Measurements from ENCODE around the gene FRMD4A.
"Not testable (repeated sequence)": the region's sequence is repeated elsewhere in the genome, so short reads cannot be mapped to it uniquely, and the experiment has no call there.

The FRMD4A gene

GRCh38 chr10:13831711-13832141, 499.0 kb downstream of the FRMD4A start:
- TF ChIP-seq, protein P1, sequence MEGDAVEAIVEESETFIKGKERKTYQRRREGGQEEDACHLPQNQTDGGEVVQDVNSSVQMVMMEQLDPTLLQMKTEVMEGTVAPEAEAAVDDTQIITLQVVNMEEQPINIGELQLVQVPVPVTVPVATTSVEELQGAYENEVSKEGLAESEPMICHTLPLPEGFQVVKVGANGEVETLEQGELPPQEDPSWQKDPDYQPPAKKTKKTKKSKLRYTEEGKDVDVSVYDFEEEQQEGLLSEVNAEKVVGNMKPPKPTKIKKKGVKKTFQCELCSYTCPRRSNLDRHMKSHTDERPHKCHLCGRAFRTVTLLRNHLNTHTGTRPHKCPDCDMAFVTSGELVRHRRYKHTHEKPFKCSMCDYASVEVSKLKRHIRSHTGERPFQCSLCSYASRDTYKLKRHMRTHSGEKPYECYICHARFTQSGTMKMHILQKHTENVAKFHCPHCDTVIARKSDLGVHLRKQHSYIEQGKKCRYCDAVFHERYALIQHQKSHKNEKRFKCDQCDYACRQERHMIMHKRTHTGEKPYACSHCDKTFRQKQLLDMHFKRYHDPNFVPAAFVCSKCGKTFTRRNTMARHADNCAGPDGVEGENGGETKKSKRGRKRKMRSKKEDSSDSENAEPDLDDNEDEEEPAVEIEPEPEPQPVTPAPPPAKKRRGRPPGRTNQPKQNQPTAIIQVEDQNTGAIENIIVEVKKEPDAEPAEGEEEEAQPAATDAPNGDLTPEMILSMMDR (conservative IDR thresholded peaks at IDR 0.05; ENCODE audit: control insufficient read depth, insufficient read depth, low read depth, low read length), result no peak
- no peak overlapping the region for H3K4me3 ChIP-seq (ENCODE audit: control insufficient read depth, low read depth, low read length)

GRCh38 chr10:13830385-13830784, 500.3 kb downstream of the FRMD4A start:
- H3K4me3 ChIP-seq (ENCODE audit: control insufficient read depth, low read depth, low read length), result no peak overlapping the region
- TF ChIP-seq, protein P1 (conservative IDR thresholded peaks at IDR 0.05; ENCODE audit: control insufficient read depth, insufficient read depth, low read depth, low read length), result no peak
- no peak for DNase-seq (ENCODE audit: low read depth)

More at GRCh38 chr10:13831711-13832141, 499.0 kb downstream of the FRMD4A start:
- DNase-seq (ENCODE audit: low read depth), result no peak

DNA sequence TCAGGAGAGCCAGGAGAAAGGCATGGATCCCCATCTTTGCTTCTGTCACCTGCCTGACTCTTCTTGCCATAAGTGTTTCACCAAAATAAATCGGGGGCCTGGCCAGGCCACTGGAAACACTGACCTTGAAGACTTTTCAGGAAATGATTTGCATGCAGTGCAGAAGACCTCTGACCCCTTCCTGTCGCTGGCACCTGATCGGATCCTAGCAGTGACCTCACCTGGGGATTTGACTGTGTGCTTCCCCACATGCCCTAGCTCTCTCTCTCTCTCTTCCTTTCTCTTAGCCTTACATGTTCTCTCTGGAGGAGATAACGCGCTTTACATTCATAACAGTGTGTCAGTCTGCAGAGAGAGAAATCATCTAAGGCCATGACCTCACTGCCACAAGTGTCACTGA, 500.9 kb downstream of the FRMD4A start:
- TF ChIP-seq, protein P1 (conservative IDR thresholded peaks at IDR 0.05; ENCODE audit: control insufficient read depth, insufficient read depth, low read depth, low read length), result no peak
- H3K4me3 ChIP-seq (ENCODE audit: control insufficient read depth, low read depth, low read length), result no peak overlapping the region
- DNase-seq (ENCODE audit: low read depth), result no peak

DNA sequence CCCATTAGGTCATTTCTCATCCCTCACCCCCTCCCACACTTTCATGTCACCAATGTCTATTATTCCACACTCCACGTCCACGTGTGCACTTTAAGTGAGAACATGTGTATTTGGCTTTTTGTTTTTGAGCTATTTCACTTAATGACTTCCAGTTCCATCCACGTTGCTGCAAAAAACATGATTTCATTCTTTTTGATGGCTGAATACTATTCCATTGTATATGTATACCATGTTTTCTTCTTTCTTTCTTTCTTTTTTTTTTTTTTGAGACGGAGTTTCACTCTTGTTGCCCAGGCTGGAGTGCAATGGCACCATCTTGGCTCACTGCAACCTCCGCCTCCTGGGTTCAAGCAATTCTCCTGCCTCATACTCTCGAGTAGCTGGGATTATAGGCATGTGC, 502.4 kb downstream of the FRMD4A start:
- not testable (repeated sequence) for DNase-seq (ENCODE audit: low read depth); H3K4me3 ChIP-seq (ENCODE audit: control insufficient read depth, low read depth, low read length)

DNA sequence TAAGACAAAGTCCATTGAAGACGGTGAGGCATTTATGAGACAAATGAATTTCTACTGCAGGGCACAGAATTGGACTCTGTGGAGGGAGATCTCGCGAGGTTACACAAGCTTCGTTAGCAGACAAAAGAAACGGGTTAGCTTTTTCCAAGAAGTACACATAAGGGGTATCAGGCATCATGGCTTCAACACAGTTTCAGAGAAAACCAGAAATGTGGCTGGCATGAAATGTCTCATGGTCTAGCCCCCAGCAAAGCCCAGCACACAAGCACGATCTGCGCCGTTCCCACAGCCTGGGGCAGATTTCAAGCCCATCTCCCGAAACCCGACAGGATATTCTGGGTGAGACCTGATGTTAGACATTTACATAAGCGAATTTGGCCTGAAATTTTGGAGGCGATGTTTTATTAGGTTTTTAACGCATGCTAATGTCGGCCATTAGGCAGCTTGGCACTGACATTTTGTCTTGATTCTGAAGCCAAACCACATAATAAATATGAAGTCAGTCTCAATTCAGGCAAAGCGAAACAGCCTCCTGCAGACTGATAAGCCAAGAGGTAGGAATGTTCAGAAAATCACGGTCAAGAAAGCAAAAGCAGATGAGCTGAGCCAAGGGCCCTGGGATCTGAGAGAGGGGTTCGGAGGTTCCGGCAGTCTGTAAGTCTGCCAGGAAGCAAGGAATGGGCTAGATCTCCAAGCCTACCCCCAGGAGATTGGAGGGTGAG, 503.5 kb downstream of the FRMD4A start:
- no peak overlapping the region for H3K4me3 ChIP-seq (ENCODE audit: control insufficient read depth, low read depth, low read length)
- peak; percentile 34 for DNase-seq (ENCODE audit: low read depth)
- TF ChIP-seq, protein P1 (conservative IDR thresholded peaks at IDR 0.05; ENCODE audit: control insufficient read depth, insufficient read depth, low read depth, low read length), result no peak

- TF ChIP-seq, protein P1 (conservative IDR thresholded peaks at IDR 0.05; ENCODE audit: control insufficient read depth, insufficient read depth, low read depth, low read length), result no peak
- no peak overlapping the region for H3K4me3 ChIP-seq (ENCODE audit: control insufficient read depth, low read depth, low read length)
- no peak for DNase-seq (ENCODE audit: low read depth)
These were observed 506.9 kb downstream of the FRMD4A start for GRCh38 chr10:13823709-13824405.

DNA sequence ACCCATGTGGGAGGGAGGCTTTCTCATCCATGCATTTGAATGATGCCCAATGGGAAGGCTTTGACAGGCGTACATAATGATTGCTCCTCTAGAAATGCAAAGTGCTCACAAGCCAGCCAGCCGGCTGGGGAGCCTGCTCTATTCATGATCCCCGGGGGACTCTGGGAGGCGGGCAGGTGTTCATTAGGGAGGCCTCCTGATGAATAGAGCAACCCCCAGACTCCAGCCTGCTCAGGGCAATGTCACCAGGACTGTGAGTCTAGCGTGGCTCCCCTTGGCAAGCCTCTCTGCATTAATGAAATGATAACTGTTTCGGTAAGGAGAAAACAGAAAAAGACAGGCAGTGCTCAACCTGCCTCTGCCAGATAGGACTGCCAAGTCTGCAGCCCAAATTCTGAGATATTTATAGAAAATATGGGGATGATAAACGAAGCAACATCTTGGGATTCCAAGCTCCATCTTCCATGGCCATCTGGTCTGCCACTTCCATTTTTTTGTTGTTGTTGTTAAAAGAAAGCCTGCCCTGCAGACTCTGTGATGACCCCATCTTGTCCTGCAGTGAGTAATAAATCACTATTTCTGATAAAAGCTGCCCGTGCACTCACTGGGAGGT, 507.5 kb downstream of the FRMD4A start:
- DNase-seq (ENCODE audit: low read depth), result no peak
- H3K4me3 ChIP-seq (ENCODE audit: control insufficient read depth, low read depth, low read length), result no peak overlapping the region
- TF ChIP-seq, protein P1 (conservative IDR thresholded peaks at IDR 0.05; ENCODE audit: control insufficient read depth, insufficient read depth, low read depth, low read length), result no peak
